MCF 10A (cell line): ENCODE results near the gene PLEKHG3. TPM values are rescaled to one million over a fixed set of nuclear protein-coding genes. Genes with fewer than 3 reads are reported as not detected.

Experiments
- BruUV-seq: library from RNA; stranded (reverse); fragments of 400-500 nt; replicated peaks from 2 replicates; lab custom pipeline; 2021; lab: Mats Ljungman, UMichigan
- CTCF ChIA-PET: fragments of 300-600 bp; sonication (Branson Sonifier 250); formaldehyde crosslinking; extraction: SDS; loops from one replicate; lab custom pipeline; 2021; ENCODE audit warnings: antibody characterized with exemption, inconsistent platforms; lab: Yijun Ruan, JAX
- POLR2A ChIA-PET: fragments of 300-600, 350-650 bp; sonication (Branson Sonifier 250); formaldehyde crosslinking; extraction: SDS; loops from one replicate; lab custom pipeline; 2020; ENCODE audit warnings: antibody characterized with exemption, inconsistent platforms; lab: Yijun Ruan, JAX
- DNase-seq: peaks from one replicate; pipeline ENCODE4 v3.0.0-alpha.2; 2018; ENCODE audit not compliant: unreplicated experiment
- H3K27ac Mint-ChIP-seq: one replicate; pipeline ENCODE4 v1.8.0; 2022; ENCODE audit warnings: mild to moderate bottlenecking, low read depth, mixed read lengths; ENCODE audit not compliant: unreplicated experiment
- H3K27me3 Mint-ChIP-seq: one replicate; pipeline ENCODE4 v1.8.0; 2022; ENCODE audit warnings: mixed read lengths; ENCODE audit not compliant: insufficient read depth, unreplicated experiment
- H3K36me3 Mint-ChIP-seq: one replicate; pipeline ENCODE4 v1.8.0; 2022; ENCODE audit warnings: mild to moderate bottlenecking, moderate library complexity, mixed read lengths; ENCODE audit not compliant: insufficient read depth, unreplicated experiment
- H3K4me1 Mint-ChIP-seq: one replicate; pipeline ENCODE4 v1.8.0; 2022; ENCODE audit warnings: mixed read lengths; ENCODE audit not compliant: insufficient read depth, unreplicated experiment
- H3K4me3 Mint-ChIP-seq: one replicate; pipeline ENCODE4 v1.8.0; 2022; ENCODE audit warnings: mild to moderate bottlenecking, moderate library complexity, mixed read lengths; ENCODE audit not compliant: unreplicated experiment
- H3K9me3 Mint-ChIP-seq: one replicate; pipeline ENCODE4 v1.8.0; 2022; ENCODE audit warnings: mixed read lengths; ENCODE audit not compliant: unreplicated experiment
- intact Hi-C: fragments of 100-400 bp; cut with micrococcal nuclease; formaldehyde crosslinking; loops from 2 replicates; pipeline ENCODE4 v1.14.1; 2022
- total RNA-seq: library from RNA; stranded (reverse); gene quantifications from 2 replicates; pipeline ENCODE4 v1.2.3, GENCODE V29; 2022
- TF ChIP-seq, protein P1 (sequence below): fragments of 200-600 bp; IDR thresholded peaks from one replicate; pipeline ENCODE4 v1.8.0; 2022; ENCODE audit warnings: antibody characterized with exemption, mild to moderate bottlenecking; ENCODE audit not compliant: unreplicated experiment

PLEKHG3 gene
- total RNA-seq, 1 experiment from 2014 or later, result 72.8 TPM

DNA sequence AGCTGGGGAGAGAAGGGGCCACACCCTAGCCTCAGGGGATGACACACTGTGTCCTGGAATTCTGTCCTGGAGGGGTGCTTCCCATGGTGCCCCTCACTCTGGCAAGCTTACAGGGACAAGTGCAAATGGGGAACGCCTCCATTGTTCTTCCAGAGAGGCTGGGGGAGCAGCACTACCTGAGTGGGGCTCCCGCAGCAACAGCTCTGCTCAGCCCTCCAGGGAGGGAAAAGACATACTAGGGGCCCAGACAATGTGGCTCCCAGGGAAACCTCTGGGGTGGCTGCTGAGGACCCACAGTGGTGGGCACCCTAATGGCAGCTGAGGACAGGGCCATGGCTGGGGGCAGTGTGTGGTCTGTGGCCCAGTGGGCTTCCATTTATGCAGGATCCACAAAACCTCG is 69.4 kb downstream of the PLEKHG3 start:
- no peak overlapping the region for H3K27ac Mint-ChIP-seq
- H3K9me3 Mint-ChIP-seq, result no peaks in the 10 kb centered on the region
- no peak overlapping the region for H3K4me3 Mint-ChIP-seq
- ChIA-PET CTCF (interaction anchor here (0.6 to 1.7 kb wide), 4 partner anchors 9 to 286 kb away, joined by 3 to 6 read pairs (median 4); no protein-coding TSS in a partner anchor), POLR2A (interaction anchor here (1.1 to 1.2 kb wide), 2 partner anchors 15 kb away, joined by 3 to 4 read pairs; no protein-coding TSS in a partner anchor)
- H3K4me1 Mint-ChIP-seq, result peaks cover 5% of the 10 kb centered on the region
- no TSS peak for BruUV-seq
- H3K27me3 Mint-ChIP-seq, result no peaks in the 10 kb centered on the region
- no peaks in the 10 kb centered on the region for H3K36me3 Mint-ChIP-seq
- TF ChIP-seq, protein P1, sequence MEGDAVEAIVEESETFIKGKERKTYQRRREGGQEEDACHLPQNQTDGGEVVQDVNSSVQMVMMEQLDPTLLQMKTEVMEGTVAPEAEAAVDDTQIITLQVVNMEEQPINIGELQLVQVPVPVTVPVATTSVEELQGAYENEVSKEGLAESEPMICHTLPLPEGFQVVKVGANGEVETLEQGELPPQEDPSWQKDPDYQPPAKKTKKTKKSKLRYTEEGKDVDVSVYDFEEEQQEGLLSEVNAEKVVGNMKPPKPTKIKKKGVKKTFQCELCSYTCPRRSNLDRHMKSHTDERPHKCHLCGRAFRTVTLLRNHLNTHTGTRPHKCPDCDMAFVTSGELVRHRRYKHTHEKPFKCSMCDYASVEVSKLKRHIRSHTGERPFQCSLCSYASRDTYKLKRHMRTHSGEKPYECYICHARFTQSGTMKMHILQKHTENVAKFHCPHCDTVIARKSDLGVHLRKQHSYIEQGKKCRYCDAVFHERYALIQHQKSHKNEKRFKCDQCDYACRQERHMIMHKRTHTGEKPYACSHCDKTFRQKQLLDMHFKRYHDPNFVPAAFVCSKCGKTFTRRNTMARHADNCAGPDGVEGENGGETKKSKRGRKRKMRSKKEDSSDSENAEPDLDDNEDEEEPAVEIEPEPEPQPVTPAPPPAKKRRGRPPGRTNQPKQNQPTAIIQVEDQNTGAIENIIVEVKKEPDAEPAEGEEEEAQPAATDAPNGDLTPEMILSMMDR, result no peak
- intact Hi-C loops, result no loop called here
- DNase-seq, result no peak

DNA sequence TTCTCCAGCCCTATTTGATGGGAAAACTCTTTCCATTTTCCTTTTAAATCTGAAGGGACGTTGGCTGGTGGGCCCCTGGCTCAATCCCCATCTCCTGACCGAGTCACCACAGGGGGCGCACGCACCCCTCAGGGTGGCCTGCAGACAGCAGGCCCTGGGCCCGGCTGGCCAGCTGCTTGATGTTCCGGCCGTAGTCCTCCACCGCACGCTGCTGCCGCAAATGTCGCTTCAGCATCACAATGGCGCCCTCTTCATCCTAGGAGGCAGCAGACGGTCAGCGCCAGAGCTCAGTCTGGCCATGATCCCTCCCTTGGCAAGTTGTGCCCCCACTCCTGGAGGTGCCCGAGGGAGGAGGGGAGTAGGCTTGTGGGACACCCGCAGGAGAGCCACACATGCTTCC is 70.0 kb downstream of the PLEKHG3 start:
- intact Hi-C loops, result no loop called here
- ChIA-PET POLR2A (interaction anchor here (1.1 to 1.3 kb wide), 2 partner anchors 12 to 14 kb away, joined by 4 to 5 read pairs; no protein-coding TSS in a partner anchor), CTCF (interaction anchor here (0.6 to 1.5 kb wide), 3 partner anchors 9 to 287 kb away, joined by 3 to 4 read pairs (median 4); no protein-coding TSS in a partner anchor)
- TF ChIP-seq, protein P1, result no peak
- no TSS peak for BruUV-seq
- Mint-ChIP-seq H3K27ac (no peak overlapping the region), H3K36me3 (no peaks in the 10 kb centered on the region), H3K27me3 (no peaks in the 10 kb centered on the region), H3K9me3 (no peaks in the 10 kb centered on the region), H3K4me3 (no peak overlapping the region), H3K4me1 (peaks cover 5% of the 10 kb centered on the region)
- no peak for DNase-seq

DNA sequence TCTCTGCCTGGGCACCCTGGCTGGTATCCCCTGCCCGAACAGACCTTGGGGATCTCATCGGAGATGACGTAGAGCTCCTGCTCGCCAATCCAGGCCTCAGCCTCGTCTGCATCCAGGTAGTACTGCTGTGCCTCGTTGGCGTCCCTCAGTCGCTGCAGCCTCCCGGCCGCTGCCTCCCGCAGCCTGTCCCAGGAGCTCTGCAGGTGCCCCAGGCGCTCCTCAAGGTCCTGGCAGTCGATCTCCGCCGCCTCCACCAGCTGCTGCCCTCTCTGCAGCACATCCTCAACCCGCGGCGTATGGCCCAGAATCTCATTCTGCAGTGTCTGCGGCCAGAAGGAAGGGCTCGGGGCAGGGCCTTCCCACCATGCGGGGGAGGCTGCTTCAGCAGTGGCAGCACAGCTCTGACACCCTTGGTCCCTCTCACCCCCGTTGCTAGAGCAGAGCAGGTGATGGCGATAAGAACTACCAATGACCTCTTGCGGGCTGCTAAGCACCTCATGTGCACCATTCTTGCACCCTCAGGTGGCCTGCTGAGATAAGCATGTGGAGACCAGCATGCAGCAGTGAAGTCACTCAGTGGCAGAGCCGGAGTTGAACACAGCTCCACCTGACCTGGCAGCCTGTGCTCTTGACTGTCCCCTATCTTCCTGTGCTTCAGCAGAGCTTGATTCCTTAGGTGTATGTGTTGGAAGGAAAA is 71.0 kb downstream of the PLEKHG3 start:
- DNase-seq, result no peak
- TF ChIP-seq, protein P1, result no peak
- ChIA-PET POLR2A (interaction anchor here (1.3 kb wide), 1 partner anchor 13 kb away, joined by 5 read pairs; no protein-coding TSS in a partner anchor), CTCF (interaction anchor here (0.5 to 1.3 kb wide), 5 partner anchors 10 to 394 kb away, joined by 3 to 5 read pairs (median 4); no protein-coding TSS in a partner anchor)
- Mint-ChIP-seq H3K27me3 (no peaks in the 10 kb centered on the region), H3K27ac (no peak overlapping the region), H3K9me3 (no peaks in the 10 kb centered on the region), H3K4me1 (peaks cover 5% of the 10 kb centered on the region), H3K4me3 (no peak overlapping the region), H3K36me3 (no peaks in the 10 kb centered on the region)
- no TSS peak for BruUV-seq
- intact Hi-C loops, result no loop called here

DNA sequence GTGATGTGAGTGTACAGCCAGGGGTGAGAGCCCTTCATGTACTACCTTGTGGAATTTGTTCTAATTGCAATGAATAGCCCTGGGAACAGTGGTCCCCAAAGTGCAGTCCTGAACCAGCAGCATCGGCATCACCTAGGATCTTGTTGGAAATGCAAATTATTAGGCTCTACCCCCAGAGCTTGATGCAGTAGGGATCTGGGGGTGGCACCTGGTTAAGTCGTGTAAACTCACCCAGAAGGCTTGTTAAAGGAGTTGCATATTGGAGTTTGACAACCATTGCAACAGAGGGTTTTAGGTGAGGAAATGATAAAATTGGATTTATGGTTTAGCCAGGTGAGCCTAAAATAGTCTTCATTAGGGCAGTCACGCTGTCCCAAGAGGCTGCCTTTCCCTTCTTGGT is 73.2 kb downstream of the PLEKHG3 start:
- Mint-ChIP-seq H3K9me3 (no peaks in the 10 kb centered on the region), H3K36me3 (no peaks in the 10 kb centered on the region), H3K4me1 (peaks cover 5% of the 10 kb centered on the region), H3K4me3 (no peak overlapping the region), H3K27me3 (no peaks in the 10 kb centered on the region), H3K27ac (no peak overlapping the region)
- no peak for DNase-seq
- CTCF ChIA-PET, result interaction anchor here (0.6 to 4.1 kb wide), 3 partner anchors 46 to 114 kb away, joined by 3 to 18 read pairs (median 4); no protein-coding TSS in a partner anchor
- BruUV-seq, result no TSS peak
- intact Hi-C loops, result no loop called here
- POLR2A ChIA-PET, result no interaction called here
- TF ChIP-seq, protein P1, result no peak
